Subcutaneous adipose tissue (tissue), 4 donors: ENCODE data around the gene FYN. TPM values are rescaled to one million over a fixed set of nuclear protein-coding genes. Genes with fewer than 3 reads are reported as not detected.

Source experiments
- total RNA-seq, 4 donors: library from RNA; depleted of rRNA; stranded (reverse); fragments of >200 nt; gene quantifications; one replicate each; pipeline ENCODE4 v1.1.0, GENCODE V29; 2016
- TF ChIP-seq, protein P1 (sequence below): fragments of 450-650 bp; IDR thresholded peaks from one replicate; pipeline ENCODE4 v1.5.1; 2016; ENCODE audit warnings: low read depth, mild to moderate bottlenecking, control low read depth, antibody characterized with exemption, moderate library complexity

The FYN gene
- total RNA-seq, 4 donors from 2014 or later, result 185 to 279 (median 252) TPM

DNA sequence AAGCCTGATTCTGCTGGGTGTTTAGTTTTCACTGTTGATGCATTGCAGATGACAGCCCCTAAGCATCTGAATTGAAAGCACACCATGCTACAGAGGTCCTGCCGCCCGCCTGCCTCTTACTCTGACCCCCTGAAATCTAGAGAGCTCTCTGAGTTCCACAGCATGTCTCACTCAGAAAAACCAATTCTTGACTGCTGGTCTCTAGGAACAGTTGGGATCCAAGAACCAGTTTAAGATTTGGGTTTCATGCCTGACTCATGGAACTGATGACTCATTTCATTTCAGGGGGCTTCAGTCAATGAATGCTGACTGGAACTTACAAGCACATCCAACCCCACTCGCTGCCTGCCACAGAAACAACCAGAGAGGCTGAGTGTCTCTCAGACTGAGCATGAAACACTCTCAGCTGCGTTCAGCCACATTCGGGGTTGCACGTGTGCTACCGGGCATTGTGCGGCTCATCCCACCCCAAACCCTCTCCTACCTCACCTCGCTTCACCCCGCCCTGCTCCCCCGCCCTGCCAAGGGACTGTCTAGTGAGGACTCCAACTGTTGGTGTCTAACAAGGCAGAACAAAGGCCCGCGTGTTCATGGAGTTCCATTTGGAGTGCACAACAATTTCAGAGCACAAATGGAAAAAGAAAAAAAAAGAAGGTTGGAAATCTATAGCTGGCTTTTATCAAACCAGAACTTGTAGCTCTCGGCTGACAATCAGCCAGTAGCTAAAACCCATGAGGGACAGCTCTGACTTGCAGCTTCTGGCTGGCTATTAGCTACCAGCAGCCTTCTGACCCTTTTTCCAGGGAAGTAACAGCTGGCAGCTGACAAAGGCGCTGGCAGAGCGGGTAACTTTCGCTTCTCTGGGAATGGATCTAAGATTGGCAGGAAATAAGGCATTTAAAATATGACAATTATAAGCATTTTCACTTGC lies 247.5 kb downstream of the FYN start:
- TF ChIP-seq, protein P1, sequence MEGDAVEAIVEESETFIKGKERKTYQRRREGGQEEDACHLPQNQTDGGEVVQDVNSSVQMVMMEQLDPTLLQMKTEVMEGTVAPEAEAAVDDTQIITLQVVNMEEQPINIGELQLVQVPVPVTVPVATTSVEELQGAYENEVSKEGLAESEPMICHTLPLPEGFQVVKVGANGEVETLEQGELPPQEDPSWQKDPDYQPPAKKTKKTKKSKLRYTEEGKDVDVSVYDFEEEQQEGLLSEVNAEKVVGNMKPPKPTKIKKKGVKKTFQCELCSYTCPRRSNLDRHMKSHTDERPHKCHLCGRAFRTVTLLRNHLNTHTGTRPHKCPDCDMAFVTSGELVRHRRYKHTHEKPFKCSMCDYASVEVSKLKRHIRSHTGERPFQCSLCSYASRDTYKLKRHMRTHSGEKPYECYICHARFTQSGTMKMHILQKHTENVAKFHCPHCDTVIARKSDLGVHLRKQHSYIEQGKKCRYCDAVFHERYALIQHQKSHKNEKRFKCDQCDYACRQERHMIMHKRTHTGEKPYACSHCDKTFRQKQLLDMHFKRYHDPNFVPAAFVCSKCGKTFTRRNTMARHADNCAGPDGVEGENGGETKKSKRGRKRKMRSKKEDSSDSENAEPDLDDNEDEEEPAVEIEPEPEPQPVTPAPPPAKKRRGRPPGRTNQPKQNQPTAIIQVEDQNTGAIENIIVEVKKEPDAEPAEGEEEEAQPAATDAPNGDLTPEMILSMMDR, result no peak

DNA sequence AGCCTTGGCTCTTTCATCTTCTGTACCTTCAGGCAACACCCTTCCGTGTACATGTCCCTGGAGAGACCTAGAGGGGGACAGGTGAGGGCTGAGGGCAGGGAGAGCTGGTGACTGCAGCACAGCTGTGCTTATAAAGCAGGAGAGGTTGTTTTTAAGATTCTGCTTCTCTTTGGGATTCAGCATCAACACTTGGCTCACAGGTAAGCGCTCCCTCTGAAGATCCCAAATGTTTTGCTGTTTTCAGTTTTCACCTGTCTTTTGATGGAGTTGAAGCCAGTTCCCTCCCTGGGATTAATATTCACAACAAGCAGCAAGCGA lies 248.2 kb downstream of the FYN start:
- TF ChIP-seq, protein P1, result no peak

DNA sequence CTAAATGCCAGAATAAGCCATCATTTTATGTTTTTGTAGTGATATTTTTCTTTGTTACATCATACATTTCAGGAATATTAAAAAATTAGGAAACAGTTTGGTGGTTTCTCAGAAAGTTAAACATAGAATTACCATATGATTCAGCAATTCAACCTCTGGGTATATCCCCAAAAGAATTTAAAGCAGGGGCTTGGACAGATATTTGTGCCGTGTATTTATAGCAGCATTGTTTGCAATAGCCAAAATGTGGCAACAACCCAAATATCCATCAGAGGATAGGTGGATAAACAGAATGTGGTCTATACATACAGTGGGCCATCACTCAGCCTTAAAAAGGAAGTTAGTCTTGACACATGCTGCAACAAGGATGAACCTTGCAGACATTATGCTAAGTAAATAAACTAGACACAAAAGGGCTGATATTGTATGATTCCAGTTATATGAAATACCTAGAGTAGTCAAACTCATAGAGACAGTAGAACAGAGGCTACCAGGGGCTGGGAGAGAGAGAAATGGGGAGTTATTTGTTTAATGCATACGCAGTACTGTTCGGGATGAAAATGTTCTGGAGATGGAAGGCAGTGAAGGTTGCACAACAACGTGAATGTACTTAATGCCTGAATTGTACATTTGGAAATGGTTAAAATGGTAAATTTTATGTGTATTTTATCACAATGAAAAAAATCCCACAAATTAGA lies 248.7 kb downstream of the FYN start:
- TF ChIP-seq, protein P1, result no peak

DNA sequence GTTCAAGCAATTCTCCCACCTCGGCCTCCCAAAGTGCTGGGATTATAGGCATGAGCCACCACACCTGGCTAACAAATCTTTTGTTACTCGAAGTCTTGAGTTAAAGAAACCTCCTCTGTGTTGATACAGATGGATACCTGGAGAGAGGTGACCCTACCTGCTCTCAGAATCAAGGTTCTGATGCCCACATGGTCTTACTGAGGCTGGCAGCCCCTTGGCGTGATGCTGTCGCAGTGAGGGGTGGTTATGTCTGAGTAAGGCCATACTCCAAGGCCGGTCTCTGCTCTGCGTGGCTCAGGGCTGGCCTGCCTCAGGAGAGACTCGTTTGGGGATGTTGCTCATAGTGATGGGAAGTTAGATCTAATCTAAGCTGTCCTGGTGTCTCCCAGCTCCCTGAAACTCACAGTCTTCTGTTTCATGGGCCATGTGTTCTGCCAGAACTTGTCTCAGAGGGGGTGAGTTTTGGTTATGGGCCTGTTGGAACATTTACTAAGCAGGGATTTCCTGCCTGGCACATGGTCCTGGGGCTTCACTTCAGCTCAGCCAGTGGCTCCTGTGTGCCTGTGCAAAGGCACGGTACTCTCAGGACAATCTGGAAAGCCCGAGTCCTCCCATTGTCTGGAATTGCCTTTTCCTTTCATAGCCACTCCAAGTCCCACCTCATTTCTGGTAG lies 250.1 kb downstream of the FYN start:
- TF ChIP-seq, protein P1, result no peak

DNA sequence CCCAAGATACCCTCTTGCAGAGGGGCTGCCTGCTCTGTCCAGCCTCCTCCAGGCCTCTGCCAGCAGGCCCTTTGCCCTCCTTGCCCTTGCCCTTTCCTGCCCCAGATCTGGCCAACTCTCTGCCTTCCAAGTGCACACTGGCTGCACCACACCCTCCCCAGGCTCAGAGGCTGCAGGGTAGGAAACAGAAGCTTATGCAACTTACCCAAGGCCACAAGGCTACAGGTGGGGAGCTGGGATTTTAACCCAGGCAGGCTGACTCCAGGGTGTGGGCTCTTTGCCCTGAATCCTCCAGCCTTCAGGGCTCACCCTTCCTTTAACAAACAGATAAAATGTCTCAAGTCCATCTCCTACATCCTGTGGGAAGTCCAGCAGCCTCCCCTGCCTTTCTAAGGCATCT lies 253.1 kb downstream of the FYN start:
- TF ChIP-seq, protein P1, result no peak

DNA sequence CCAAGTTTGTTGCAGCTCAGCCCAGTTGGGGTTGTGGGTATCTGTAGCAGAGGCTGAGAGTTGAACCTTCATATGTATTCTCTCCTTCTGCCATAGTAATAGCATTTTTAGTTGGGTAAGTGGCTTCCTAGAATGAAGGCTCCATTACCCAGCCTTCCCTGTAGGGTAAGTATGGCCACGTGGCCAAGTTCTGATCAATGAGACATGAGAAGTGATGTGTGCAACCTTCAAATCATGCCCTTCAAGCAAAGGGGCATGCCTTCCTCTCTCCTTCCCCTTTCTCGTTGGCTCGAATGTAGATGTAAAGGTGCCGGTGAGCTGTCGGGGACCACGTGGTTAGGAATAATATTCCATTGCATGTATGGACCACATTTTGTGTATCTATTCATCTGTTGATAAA lies 254.8 kb downstream of the FYN start:
- TF ChIP-seq, protein P1, result no peak

DNA sequence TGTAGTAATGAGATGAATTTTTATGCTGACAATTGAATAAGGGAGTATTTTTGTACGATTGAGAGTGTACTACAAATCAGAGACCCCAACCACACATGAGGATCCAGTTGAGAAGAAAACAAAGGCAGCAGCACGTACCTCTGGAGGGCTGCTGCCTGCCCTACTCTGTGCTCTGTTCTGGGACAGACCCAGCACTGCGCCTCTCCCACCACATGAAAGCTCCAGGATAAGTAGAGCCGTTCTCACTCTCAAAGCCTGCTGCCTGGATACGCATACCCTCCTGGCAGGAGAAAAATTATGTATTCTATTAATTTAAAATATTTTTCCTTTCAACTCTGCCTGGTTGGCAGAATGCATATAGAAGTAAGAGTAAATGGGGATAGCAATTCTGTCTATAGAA lies 256.1 kb downstream of the FYN start:
- TF ChIP-seq, protein P1, result no peak
